H1 (cell line): ENCODE results near the gene PLXNA4. TPM values are rescaled to one million over a fixed set of nuclear protein-coding genes. Genes with fewer than 3 reads are reported as not detected.

Source experiments
- CTCF ChIA-PET: fragments of 300-600 bp; sonication (Branson Sonifier 250); formaldehyde crosslinking; loops from one replicate; lab custom pipeline; 2021; ENCODE audit not compliant: partially characterized antibody; lab: Charles Lee
- POLR2A ChIA-PET: fragments of 300-600 bp; sonication (Branson Sonifier 250); formaldehyde crosslinking; loops from one replicate; lab custom pipeline; 2021; ENCODE audit warnings: inconsistent platforms; ENCODE audit not compliant: partially characterized antibody; lab: Charles Lee
- DNase-seq, 2 experiments: peaks; one replicate each; pipeline versions ENCODE4 v3.0.0 to v3.0.0-alpha.2; 2010 to 2022; ENCODE audit warnings: low spot score in 2 of 2, low read depth in 1 of 2, mixed read lengths in 1 of 2
- FAIRE-seq: peaks from 2 replicates; lab custom pipeline; 2011; peaks lifted over from hg19 to GRCh38; lab: Jason Lieb, UNC
- H2AFZ ChIP-seq: 2 replicates; pipeline ENCODE4 v1.8.1; 2012; ENCODE audit warnings: low read length, inconsistent platforms
- H2AK5ac ChIP-seq: 2 replicates; pipeline ENCODE4 v1.6.1; 2013; ENCODE audit warnings: low read depth, low read length
- H2BK120ac ChIP-seq: replicated peaks from 2 replicates; pipeline ENCODE3; 2013; ENCODE audit warnings: low read depth, low read length, inconsistent platforms
- H2BK12ac ChIP-seq: 2 replicates; pipeline ENCODE4 v1.6.1; 2013; ENCODE audit warnings: low read depth, low read length
- H2BK15ac ChIP-seq: 2 replicates; pipeline ENCODE4 v1.6.1; 2013; ENCODE audit warnings: low read length
- H2BK20ac ChIP-seq: 2 replicates; pipeline ENCODE4 v1.6.1; 2013; ENCODE audit warnings: low read length
- H2BK5ac ChIP-seq: 2 replicates; pipeline ENCODE4 v1.6.1; 2013; ENCODE audit warnings: low read depth, low read length
- H3K14ac ChIP-seq: 2 replicates; pipeline ENCODE4 v1.6.1; 2013; ENCODE audit warnings: inconsistent platforms; ENCODE audit not compliant: insufficient read length
- H3K18ac ChIP-seq: 2 replicates; pipeline ENCODE4 v1.6.1; 2013; ENCODE audit warnings: low read length; ENCODE audit errors: extremely low read depth
- H3K23ac ChIP-seq: 2 replicates; pipeline ENCODE4 v1.6.1; 2013; ENCODE audit warnings: inconsistent platforms; ENCODE audit not compliant: insufficient read length
- H3K23me2 ChIP-seq: 2 replicates; pipeline ENCODE4 v1.6.1; 2013; ENCODE audit warnings: low read depth, low read length
- H3K27ac ChIP-seq: 2 replicates; pipeline ENCODE4 v1.6.1; 2011; ENCODE audit warnings: low read depth, low read length, inconsistent platforms
- H3K27me3 ChIP-seq, 4 experiments: replicated peaks in 1 of 4; 1 replicate in 1 of 4; 2 replicates in 3 of 4; pipeline versions ENCODE4 v1.6.1 to v1.8.1; 2011 to 2013; ENCODE audit warnings: low read length in 3 of 4, mild to moderate bottlenecking in 3 of 4, inconsistent platforms in 2 of 4, mixed read lengths in 2 of 4, moderate library complexity in 1 of 4; ENCODE audit not compliant: control insufficient read depth in 3 of 4, insufficient read depth in 3 of 4; ENCODE audit errors: extremely low read depth in 1 of 4
- H3K36me3 ChIP-seq, 4 experiments: 2 replicates each; pipeline versions ENCODE4 v1.6.1 to v1.8.1; 2011 to 2013; ENCODE audit warnings: mild to moderate bottlenecking in 4 of 4, low read length in 3 of 4, moderate library complexity in 2 of 4, control low read depth in 1 of 4, inconsistent platforms in 1 of 4; ENCODE audit not compliant: insufficient read depth in 4 of 4, control insufficient read depth in 2 of 4
- H3K4ac ChIP-seq: replicated peaks from 2 replicates; pipeline ENCODE3; 2013; ENCODE audit warnings: low read length, low read depth, mixed read lengths, inconsistent platforms; ENCODE audit not compliant: insufficient read length
- H3K4me1 ChIP-seq, 4 experiments: replicated peaks in 1 of 4; 1 replicate in 1 of 4; 2 replicates in 3 of 4; pipeline versions ENCODE4 v1.6.1 to v1.8.1; 2011 to 2013; ENCODE audit warnings: low read length in 3 of 4, inconsistent platforms in 2 of 4, mixed read lengths in 1 of 4; ENCODE audit not compliant: insufficient read depth in 4 of 4, control insufficient read depth in 3 of 4
- H3K4me2 ChIP-seq, 2 experiments: 2 replicates each; pipeline versions ENCODE4 v1.6.1 to v1.8.1; 2011 to 2013; ENCODE audit warnings: low read depth in 2 of 2, low read length in 2 of 2, control low read depth in 1 of 2, inconsistent platforms in 1 of 2, mild to moderate bottlenecking in 1 of 2; ENCODE audit not compliant: insufficient read depth in 1 of 2
- H3K4me3 ChIP-seq, 4 experiments: fragments of 200-600, 300-600 bp in 1 of 4; sonication (generic), shearing (Covaris generic), sonication (Bioruptor Twin) in 1 of 4; 2 replicates each; pipeline versions ENCODE4 v1.5.1 to v1.8.1; 2011 to 2016; ENCODE audit warnings: low read length in 4 of 4, low read depth in 3 of 4, control low read depth in 2 of 4, inconsistent platforms in 2 of 4, mild to moderate bottlenecking in 2 of 4, mixed read lengths in 1 of 4, moderate library complexity in 1 of 4; ENCODE audit not compliant: insufficient read depth in 2 of 4; ENCODE audit errors: extremely low read depth in 1 of 4
- H3K56ac ChIP-seq: replicated peaks from 2 replicates; pipeline ENCODE3; 2013; ENCODE audit warnings: low read depth, mild to moderate bottlenecking, mixed read lengths, low read length, inconsistent platforms; ENCODE audit not compliant: insufficient read length
- H3K79me1 ChIP-seq: 2 replicates; pipeline ENCODE4 v1.6.1; 2013; ENCODE audit warnings: low read depth, low read length, control low read depth
- H3K79me2 ChIP-seq, 2 experiments: 2 replicates each; pipeline versions ENCODE4 v1.6.1 to v1.8.1; 2012 to 2013; ENCODE audit warnings: low read length in 2 of 2, mild to moderate bottlenecking in 2 of 2, inconsistent platforms in 1 of 2; ENCODE audit not compliant: insufficient read depth in 2 of 2, control insufficient read depth in 1 of 2
- H3K9ac ChIP-seq, 4 experiments: replicated peaks in 1 of 4; 1 replicate in 1 of 4; 2 replicates in 3 of 4; pipeline versions ENCODE4 v1.6.1 to v1.8.1; 2011 to 2013; ENCODE audit warnings: low read depth in 3 of 4, low read length in 3 of 4, control low read depth in 2 of 4, mild to moderate bottlenecking in 2 of 4, moderate library complexity in 2 of 4, inconsistent platforms in 1 of 4; ENCODE audit errors: extremely low read depth in 1 of 4
- H3K9me3 ChIP-seq, 2 experiments: 2 replicates each; pipeline versions ENCODE4 v1.6.1 to v1.8.1; 2012 to 2013; ENCODE audit warnings: mild to moderate bottlenecking in 2 of 2, moderate library complexity in 2 of 2, control low read depth in 1 of 2, inconsistent platforms in 1 of 2, low read depth in 1 of 2, low read length in 1 of 2, mixed read lengths in 1 of 2; ENCODE audit not compliant: insufficient read depth in 2 of 2
- H4K20me1 ChIP-seq, 2 experiments: replicated peaks in 1 of 2; 2 replicates each; pipeline versions ENCODE3 to v1.8.1; 2011 to 2013; ENCODE audit warnings: inconsistent platforms in 2 of 2, low read length in 2 of 2, mild to moderate bottlenecking in 1 of 2; ENCODE audit not compliant: insufficient read depth in 2 of 2, control insufficient read depth in 1 of 2
- H4K5ac ChIP-seq: 2 replicates; pipeline ENCODE4 v1.6.1; 2013; ENCODE audit warnings: low read length, low read depth, mixed read lengths, inconsistent platforms; ENCODE audit not compliant: insufficient read length
- H4K8ac ChIP-seq: 2 replicates; pipeline ENCODE4 v1.8.0; 2013; ENCODE audit warnings: mild to moderate bottlenecking, moderate library complexity, low read length, inconsistent platforms; ENCODE audit not compliant: insufficient read depth; ENCODE audit errors: extremely low read depth
- H4K91ac ChIP-seq: replicated peaks from 2 replicates; pipeline ENCODE3; 2013; ENCODE audit warnings: low read length, mixed read lengths, inconsistent platforms; ENCODE audit not compliant: insufficient read length
- ATF3 ChIP-seq: IDR thresholded peaks from 2 replicates; pipeline ENCODE4 v1.6.1; 2011; ENCODE audit warnings: low read depth, mild to moderate bottlenecking, low read length; ENCODE audit not compliant: insufficient read depth
- BACH1 ChIP-seq: IDR thresholded peaks from 2 replicates; pipeline ENCODE4 v1.6.1; 2012; ENCODE audit warnings: low read length, improper control_type of control experiment
- BCL11A ChIP-seq, 2 experiments: IDR thresholded peaks; one replicate each; pipeline ENCODE4 v1.6.1; 2011; ENCODE audit warnings: low read depth in 2 of 2, low read length in 2 of 2, mild to moderate bottlenecking in 2 of 2
- CBX5 ChIP-seq: fragments of 300-800, 300-1000 bp; sonication (generic); IDR thresholded peaks from 2 replicates; pipeline ENCODE4 v1.7.1; 2016; ENCODE audit warnings: antibody characterized with exemption, low read length, low read depth
- CEBPB ChIP-seq: IDR thresholded peaks from 2 replicates; pipeline ENCODE4 v1.6.1; 2012; ENCODE audit warnings: low read depth, low read length
- PHF8 ChIP-seq: fragments of 200-600 bp; sonication (generic); conservative IDR thresholded peaks from 2 replicates; pipeline ENCODE4 v1.7.1; 2012; ENCODE audit warnings: low read depth, mild to moderate bottlenecking, inconsistent platforms, low read length, moderate library complexity
- RFX5 ChIP-seq: IDR thresholded peaks from 2 replicates; pipeline ENCODE4 v1.6.1; 2011; ENCODE audit warnings: low read depth, low read length, improper control_type of control experiment, borderline replicate concordance
- RNF2 ChIP-seq: fragments of 200-900, 300-1000 bp; sonication (generic); IDR thresholded peaks from 2 replicates; pipeline ENCODE4 v1.7.1; 2016; ENCODE audit warnings: borderline replicate concordance, low read depth, mild to moderate bottlenecking, antibody characterized with exemption, low read length; ENCODE audit not compliant: poor library complexity, severe bottlenecking; ENCODE audit errors: missing control alignments
- TAF1 ChIP-seq: IDR thresholded peaks from 2 replicates; pipeline ENCODE4 v1.6.1; 2011; ENCODE audit warnings: mild to moderate bottlenecking, low read depth, low read length
- TCF12 ChIP-seq: IDR thresholded peaks from 2 replicates; pipeline ENCODE4 v1.6.1; 2011; ENCODE audit warnings: low read depth, mild to moderate bottlenecking, low read length
- TEAD4 ChIP-seq: IDR thresholded peaks from 2 replicates; pipeline ENCODE4 v1.6.1; 2012; ENCODE audit warnings: low read depth, low read length, inconsistent platforms, mixed read lengths
- USF2 ChIP-seq: IDR thresholded peaks from 2 replicates; pipeline ENCODE4 v1.6.1; 2011; ENCODE audit warnings: low read length, improper control_type of control experiment
- YY1 ChIP-seq: IDR thresholded peaks from 2 replicates; pipeline ENCODE4 v1.6.1; 2011; ENCODE audit warnings: low read depth, mild to moderate bottlenecking, low read length
- WGBS, 2 experiments: shearing (Covaris generic) in 1 of 2; methylation state at CpG; one replicate each; pipeline versions ENCODE4 v1.1.6 to v1.1.7; 2013 to 2015; ENCODE audit warnings: low lambda C conversion rate in 2 of 2, mixed read lengths in 2 of 2, inconsistent platforms in 1 of 2, low coverage in 1 of 2, missing lambda C conversion rate in 1 of 2; ENCODE audit not compliant: insufficient replicate concordance in 2 of 2, insufficient coverage in 1 of 2, insufficient read length in 1 of 2; ENCODE audit errors: extremely low coverage in 1 of 2, missing lambda C conversion rate in 1 of 2; 5-methylcytosine and 5-hydroxymethylcytosine counted together
- polyA plus RNA-seq, 7 experiments: library from polyadenylated mRNA; depleted of rRNA in 3 of 7; stranded (reverse) in 5 of 7; unstranded in 2 of 7; fragments of >200 nt in 5 of 7; fragments of 200-250 nt in 2 of 7; gene quantifications; 1 replicate in 5 of 7; 2 replicates in 1 of 7; 4 replicates in 1 of 7; pipeline versions ENCODE4 v1.2.1 to v1.2.3, GENCODE V29; 2011 to 2013; ENCODE audit warnings: missing spikeins in 2 of 7, mixed read lengths in 2 of 7
- total RNA-seq: library from RNA; stranded (reverse); fragmentation: NEBNext Ultra II Directional; extraction: Animal tissue kit (Norgen Biotek cat#: 25700); gene quantifications from 2 replicates; pipeline ENCODE4 v1.2.1, GENCODE V29; 2021

The PLXNA4 gene
- total and polyA plus RNA-seq, 2 of the 8 experiments (the other 6 are each of a cell fraction or from before 2014, with no cell fraction given) = 0.76 to 0.79 TPM

- Histone ChIP-seq H4K8ac (no peak overlapping the region), H3K56ac (no peak overlapping the region), H2BK120ac (no peak overlapping the region), H3K23ac (no peak overlapping the region), H3K79me2 (no peaks in the 10 kb centered on the region), H4K20me1 (no peaks in the 10 kb centered on the region), H2BK20ac (no peak overlapping the region), H3K9me3 (no peaks in the 10 kb centered on the region), H3K23me2 (no peaks in the 10 kb centered on the region), H3K4me3 (no peak overlapping the region), H2AK5ac (no peak overlapping the region), H3K4me2 (no peak overlapping the region), H2BK12ac (no peak overlapping the region), H4K5ac (no peak overlapping the region), H3K27ac (no peak overlapping the region), H3K36me3 (no peaks in the 10 kb centered on the region), H2BK5ac (no peak overlapping the region), H3K27me3 (no peaks in the 10 kb centered on the region), H3K79me1 (no peaks in the 10 kb centered on the region), H4K91ac (no peak overlapping the region), H3K4me1 (peaks cover 0 to 2% (median 0%) of the 10 kb centered on the region in 4 experiments; a peak in 1 of 7 replicates), H3K14ac (no peak overlapping the region), H3K4ac (no peak overlapping the region), H2BK15ac (no peak overlapping the region), H3K18ac (no peak overlapping the region), H3K9ac (no peak overlapping the region), H2AFZ (no peak overlapping the region)
- DNase-seq (no peak), FAIRE-seq (no peak)
- 87% methylated on average over 6 of the region's 6 CpGs; no CpG with 5 or more reads in 1 of the 2 experiments for WGBS, 2 experiments
- CTCF ChIA-PET = interaction anchor here (1.4 kb wide), 1 partner anchor 33 kb away, joined by 3 read pairs; no protein-coding TSS in a partner anchor
- POLR2A ChIA-PET = no interaction called here
- no peak for TF ChIP-seq CBX5
- TF ChIP-seq RFX5 = no peak
- TF ChIP-seq ATF3 = no peak
- no peak for TF ChIP-seq RNF2
- TF ChIP-seq TEAD4 = no peak
- TF ChIP-seq YY1 = no peak
- no peak for TF ChIP-seq TCF12
- no peak for TF ChIP-seq PHF8
- no peak for TF ChIP-seq BACH1
- TF ChIP-seq USF2 = no peak
- no peak for TF ChIP-seq CEBPB
- no peak for TF ChIP-seq TAF1
- no peak for TF ChIP-seq BCL11A (IDR thresholded peaks at IDR 0.05; ENCODE audit: low read depth in 2 of 2, low read length in 2 of 2)
These were observed 161.4 kb downstream of the PLXNA4 start for GRCh38 chr7:132414857-132415256.
